ENCODE measurements around the gene CCT7. TPM values are rescaled to one million over a fixed set of nuclear protein-coding genes. Genes with fewer than 3 reads are reported as not detected.

Gene CCT7
- total RNA-seq, 1 donor from 2014 or later, result 188 TPM

GRCh38 chr2:73246850-73247249 is 12.7 kb downstream of the CCT7 start:
- H3K9me3 ChIP-seq, result no peaks in the 10 kb centered on the region
- peaks cover 3 to 98% of the 10 kb centered on the region in 2 donors for H3K36me3 ChIP-seq
- H3K27ac ChIP-seq, result no peak overlapping the region
- intact Hi-C loops (cut with DNase I), result no loop called here
- TF ChIP-seq CTCF (IDR thresholded peaks at IDR 0.05) (no peak), POLR2AphosphoS5 (IDR thresholded peaks at IDR 0.05; ENCODE audit: insufficient read depth in 1 of 2, low read depth in 1 of 2) (no peak), POLR2A (IDR thresholded peaks at IDR 0.05) (no peak)
- no peaks in the 10 kb centered on the region for H3K4me1 ChIP-seq
- DNase-seq (ENCODE audit: extremely low spot score in 2 of 2), result no peak
- no peak overlapping the region for H3K4me3 ChIP-seq
- H3K27me3 ChIP-seq, result no peaks in the 10 kb centered on the region

- no peak overlapping the region for H3K27ac ChIP-seq
- TF ChIP-seq CTCF (IDR thresholded peaks at IDR 0.05) (no peak), POLR2A (IDR thresholded peaks at IDR 0.05) (no peak), POLR2AphosphoS5 (IDR thresholded peaks at IDR 0.05; ENCODE audit: insufficient read depth in 1 of 2, low read depth in 1 of 2) (no peak)
- H3K36me3 ChIP-seq, result peaks cover 3 to 93% of the 10 kb centered on the region in 2 donors
- no peaks in the 10 kb centered on the region for H3K27me3 ChIP-seq
- no peaks in the 10 kb centered on the region for H3K9me3 ChIP-seq
- H3K4me3 ChIP-seq, result no peak overlapping the region
- no peaks in the 10 kb centered on the region for H3K4me1 ChIP-seq
- intact Hi-C loops (cut with DNase I), result no loop called here
- no peak for DNase-seq (ENCODE audit: extremely low spot score in 2 of 2)
Measured at GRCh38 chr2:73249636-73250035, 15.5 kb downstream of the CCT7 start.

GRCh38 chr2:73250872-73251846 is 17.1 kb downstream of the CCT7 start:
- no peak for DNase-seq (ENCODE audit: extremely low spot score in 2 of 2)
- no peaks in the 10 kb centered on the region for H3K4me1 ChIP-seq
- H3K27ac ChIP-seq, result no peak overlapping the region
- no peak for TF ChIP-seq POLR2AphosphoS5 (IDR thresholded peaks at IDR 0.05; ENCODE audit: insufficient read depth in 1 of 2, low read depth in 1 of 2)
- TF ChIP-seq POLR2A (IDR thresholded peaks at IDR 0.05), result no peak
- no peak for TF ChIP-seq CTCF (IDR thresholded peaks at IDR 0.05)
- no peaks in the 10 kb centered on the region for H3K9me3 ChIP-seq
- no peaks in the 10 kb centered on the region for H3K27me3 ChIP-seq
- H3K4me3 ChIP-seq, result no peak overlapping the region
- H3K36me3 ChIP-seq, result peaks cover 0 to 77% of the 10 kb centered on the region in 2 donors
- intact Hi-C loops (cut with DNase I), result no loop called here

- H3K9me3 ChIP-seq, result no peaks in the 10 kb centered on the region
- peaks cover 0 to 65% of the 10 kb centered on the region in 2 donors for H3K36me3 ChIP-seq
- H3K27ac ChIP-seq, result no peak overlapping the region
- no peak overlapping the region for H3K4me3 ChIP-seq
- intact Hi-C loops (cut with DNase I), result no loop called here
- DNase-seq (ENCODE audit: extremely low spot score in 2 of 2), result no peak
- no peak for TF ChIP-seq POLR2A (IDR thresholded peaks at IDR 0.05)
- no peak for TF ChIP-seq CTCF (IDR thresholded peaks at IDR 0.05)
- no peak for TF ChIP-seq POLR2AphosphoS5 (IDR thresholded peaks at IDR 0.05; ENCODE audit: insufficient read depth in 1 of 2, low read depth in 1 of 2)
- H3K4me1 ChIP-seq, result no peaks in the 10 kb centered on the region
- no peaks in the 10 kb centered on the region for H3K27me3 ChIP-seq
Measured at GRCh38 chr2:73252238-73253027, 18.3 kb downstream of the CCT7 start.
